IMR-90 (cell line): ENCODE data around the gene SWAP70. TPM values are rescaled to one million over a fixed set of nuclear protein-coding genes. Genes with fewer than 3 reads are reported as not detected.

Experiments
- ATAC-seq: fragments of 200-7000 bp; cut with Tn5 transposase; 2 replicates; pipeline ENCODE4 v1.9.1; 2020; ENCODE audit warnings: low read depth, mild to moderate bottlenecking, moderate library complexity
- BruUV-seq: library from RNA; stranded (reverse); fragments of 400-500 nt; replicated peaks from 2 replicates; lab custom pipeline; 2021; lab: Mats Ljungman, UMichigan
- CTCF ChIA-PET: fragments of 300-600 bp; formaldehyde crosslinking; extraction: SDS; loops from one replicate; lab custom pipeline; 2021; ENCODE audit warnings: antibody characterized with exemption; lab: Yijun Ruan, JAX
- POLR2A ChIA-PET: fragments of 300-600 bp; sonication (Branson Sonifier 250); formaldehyde crosslinking; loops from one replicate; lab custom pipeline; 2022; ENCODE audit warnings: antibody characterized with exemption; ENCODE audit not compliant: unreplicated experiment; lab: Charles Lee
- DNase-seq: peaks from one replicate; pipeline ENCODE4 v3.0.0; 2013
- H2AFZ ChIP-seq: replicated peaks from 2 replicates; pipeline ENCODE3; 2013; ENCODE audit warnings: low read length, mild to moderate bottlenecking; ENCODE audit not compliant: poor library complexity
- H2AK5ac ChIP-seq: 2 replicates; pipeline ENCODE4 v1.6.1; 2013; ENCODE audit warnings: low read depth, low read length, inconsistent platforms
- H2AK9ac ChIP-seq: replicated peaks from 2 replicates; pipeline ENCODE3; 2013; ENCODE audit warnings: mild to moderate bottlenecking, low read depth, low read length, moderate library complexity; ENCODE audit not compliant: poor library complexity
- H2BK120ac ChIP-seq: 2 replicates; pipeline ENCODE4 v1.6.1; 2013; ENCODE audit warnings: low read depth, low read length, inconsistent platforms
- H2BK15ac ChIP-seq: 3 replicates; pipeline ENCODE4 v1.6.1; 2013; ENCODE audit warnings: low read depth, low read length, inconsistent platforms
- H2BK20ac ChIP-seq: 2 replicates; pipeline ENCODE4 v1.6.1; 2013; ENCODE audit warnings: low read depth, mild to moderate bottlenecking, inconsistent platforms, low read length, moderate library complexity
- H2BK5ac ChIP-seq: 2 replicates; pipeline ENCODE4 v1.6.1; 2013; ENCODE audit warnings: mild to moderate bottlenecking, low read depth, low read length, inconsistent platforms; ENCODE audit not compliant: poor library complexity, severe bottlenecking
- H3K14ac ChIP-seq: replicated peaks from 2 replicates; pipeline ENCODE4 v1.6.1; 2013; ENCODE audit warnings: low read depth, low read length, inconsistent platforms
- H3K18ac ChIP-seq: 2 replicates; pipeline ENCODE4 v1.6.1; 2013; ENCODE audit warnings: low read depth, low read length, control low read depth
- H3K23ac ChIP-seq: 2 replicates; pipeline ENCODE4 v1.6.1; 2013; ENCODE audit warnings: low read depth, low read length, inconsistent platforms
- H3K27ac ChIP-seq: 2 replicates; pipeline ENCODE4 v1.5.1; 2013; ENCODE audit warnings: mild to moderate bottlenecking, control low read depth, low read length; ENCODE audit not compliant: insufficient read depth
- H3K27me3 ChIP-seq: 2 replicates; pipeline ENCODE4 v1.6.1; 2013; ENCODE audit warnings: low read length; ENCODE audit not compliant: control insufficient read depth, insufficient read depth
- H3K36me3 ChIP-seq: 2 replicates; pipeline ENCODE4 v1.6.1; 2013; ENCODE audit warnings: low read length, mixed read lengths; ENCODE audit not compliant: control insufficient read depth, insufficient read depth
- H3K4ac ChIP-seq: 2 replicates; pipeline ENCODE4 v1.6.1; 2013; ENCODE audit warnings: low read depth, low read length, inconsistent platforms
- H3K4me1 ChIP-seq: 2 replicates; pipeline ENCODE4 v1.6.1; 2013; ENCODE audit warnings: low read length, mixed read lengths; ENCODE audit not compliant: control insufficient read depth, insufficient read depth
- H3K4me2 ChIP-seq: 2 replicates; pipeline ENCODE4 v1.6.1; 2013; ENCODE audit warnings: low read depth, mild to moderate bottlenecking, control low read depth, low read length, moderate library complexity
- H3K4me3 ChIP-seq: 2 replicates; pipeline ENCODE4 v1.5.1; 2013; ENCODE audit warnings: low read depth, mild to moderate bottlenecking, control low read depth, low read length, moderate library complexity; ENCODE audit not compliant: insufficient read depth
- H3K56ac ChIP-seq: 2 replicates; pipeline ENCODE4 v1.6.1; 2013; ENCODE audit warnings: low read length, inconsistent platforms; ENCODE audit not compliant: insufficient read depth; ENCODE audit errors: extremely low read depth
- H3K79me1 ChIP-seq, 2 experiments: 2 replicates each; pipeline ENCODE4 v1.6.1; 2013; ENCODE audit warnings: low read length in 2 of 2, inconsistent platforms in 1 of 2, low read depth in 1 of 2
- H3K9ac ChIP-seq: 2 replicates; pipeline ENCODE4 v1.6.1; 2013; ENCODE audit warnings: low read depth, low read length, control low read depth
- H3K9me1 ChIP-seq: 2 replicates; pipeline ENCODE4 v1.6.1; 2013; ENCODE audit warnings: low read length, inconsistent platforms; ENCODE audit not compliant: insufficient read depth
- H3K9me3 ChIP-seq: 2 replicates; pipeline ENCODE4 v1.6.1; 2013; ENCODE audit warnings: low read length; ENCODE audit not compliant: control insufficient read depth, insufficient read depth
- H4K20me1 ChIP-seq: 2 replicates; pipeline ENCODE4 v1.6.1; 2013; ENCODE audit warnings: low read length, inconsistent platforms; ENCODE audit not compliant: insufficient read depth
- H4K5ac ChIP-seq: 2 replicates; pipeline ENCODE4 v1.6.1; 2013; ENCODE audit warnings: mild to moderate bottlenecking, low read depth, low read length, control low read depth
- H4K8ac ChIP-seq, 2 experiments: 2 replicates each; pipeline ENCODE4 v1.6.1; 2013; ENCODE audit warnings: low read depth in 2 of 2, low read length in 2 of 2, control low read depth in 1 of 2, inconsistent platforms in 1 of 2
- H4K91ac ChIP-seq: 2 replicates; pipeline ENCODE4 v1.6.1; 2013; ENCODE audit warnings: low read depth, low read length, inconsistent platforms; ENCODE audit not compliant: insufficient read depth
- BHLHE40 ChIP-seq: fragments of 150-350 bp; IDR thresholded peaks from 2 replicates; pipeline ENCODE4 v1.6.1; 2016; ENCODE audit warnings: mild to moderate bottlenecking, low read depth, low read length
- CEBPB ChIP-seq: IDR thresholded peaks from 2 replicates; pipeline ENCODE4 v1.6.1; 2012; ENCODE audit warnings: low read depth, low read length, improper control_type of control experiment
- CHD1 ChIP-seq: IDR thresholded peaks from 2 replicates; pipeline ENCODE4 v1.6.1; 2012; ENCODE audit warnings: low read depth, low read length, improper control_type of control experiment
- CTCF ChIP-seq: conservative IDR thresholded peaks from 2 replicates; pipeline ENCODE4 v1.5.1; 2012; ENCODE audit warnings: mild to moderate bottlenecking, low read depth, low read length, improper control_type of control experiment
- FOS ChIP-seq: fragments of 150-350 bp; IDR thresholded peaks from 2 replicates; pipeline ENCODE4 v1.6.1; 2016; ENCODE audit warnings: low read depth, low read length
- MAFK ChIP-seq: IDR thresholded peaks from 2 replicates; pipeline ENCODE4 v1.6.1; 2012; ENCODE audit warnings: low read depth, low read length, improper control_type of control experiment
- MAZ ChIP-seq: IDR thresholded peaks from 2 replicates; pipeline ENCODE4 v1.6.1; 2012; ENCODE audit warnings: low read depth, mild to moderate bottlenecking, low read length, improper control_type of control experiment, moderate library complexity, borderline replicate concordance
- MXI1 ChIP-seq: IDR thresholded peaks from 2 replicates; pipeline ENCODE4 v1.6.1; 2012; ENCODE audit warnings: low read depth, mild to moderate bottlenecking, low read length, moderate library complexity, borderline replicate concordance
- NFE2L2 ChIP-seq: fragments of 150-350 bp; IDR thresholded peaks from 2 replicates; pipeline ENCODE4 v1.6.1; 2016; ENCODE audit warnings: low read depth, mild to moderate bottlenecking, low read length
- POLR2A ChIP-seq: IDR thresholded peaks from 2 replicates; pipeline ENCODE4 v1.6.1; 2012; ENCODE audit warnings: mild to moderate bottlenecking, low read depth, low read length
- RAD21 ChIP-seq: IDR thresholded peaks from 2 replicates; pipeline ENCODE4 v1.6.1; 2012; ENCODE audit warnings: low read length, improper control_type of control experiment
- RCOR1 ChIP-seq: IDR thresholded peaks from 2 replicates; pipeline ENCODE4 v1.6.1; 2012; ENCODE audit warnings: mild to moderate bottlenecking, low read length, improper control_type of control experiment; ENCODE audit not compliant: insufficient replicate concordance
- SMC3 ChIP-seq: fragments of 150-350 bp; IDR thresholded peaks from 2 replicates; pipeline ENCODE4 v1.6.1; 2016; ENCODE audit warnings: low read depth, mild to moderate bottlenecking, antibody characterized with exemption, low read length, moderate library complexity
- USF2 ChIP-seq: fragments of 150-350 bp; IDR thresholded peaks from 2 replicates; pipeline ENCODE4 v1.6.1; 2017; ENCODE audit warnings: mild to moderate bottlenecking, antibody characterized with exemption, low read length, low read depth
- dilution Hi-C: fragments of 300-500 bp; cut with HindIII; formaldehyde crosslinking; loops from one replicate; pipeline ENCODE4 v1.14.3; 2018; ENCODE audit warnings: low sequenced_read_pairs; ENCODE audit not compliant: unreplicated experiment
- in situ Hi-C: fragments of 300-500 bp; cut with MboI; formaldehyde crosslinking; loops from 3 replicates; pipeline ENCODE4 v1.14.3; 2019; ENCODE audit warnings: low sequenced_read_pairs, inconsistent platforms, mixed read lengths
- intact Hi-C: fragments of 100-400 bp; cut with micrococcal nuclease; formaldehyde crosslinking; loops from 2 replicates; pipeline ENCODE4 v1.10.0; 2022
- polyA plus RNA-seq, 3 experiments: library from polyadenylated mRNA; depleted of rRNA; stranded (reverse); fragments of >200 nt; gene quantifications; 2 replicates each; pipeline ENCODE4 v1.2.3, GENCODE V29; 2012; ENCODE audit warnings: low replicate concordance in 1 of 3
- total RNA-seq: library from RNA; depleted of rRNA; stranded (reverse); fragments of >200 nt; gene quantifications from 2 replicates; pipeline ENCODE4 v1.2.3, GENCODE V29; 2012

SWAP70 gene
- total and polyA plus RNA-seq, 2 of the 4 experiments (the other 2 are of a cell fraction), result 15.5 to 19.9 TPM

GRCh38 chr11:9796266-9796665 lies 132.4 kb downstream of the SWAP70 start:
- ChIA-PET POLR2A (no interaction called here), CTCF (no interaction called here)
- Histone ChIP-seq H2BK5ac (no peak overlapping the region), H3K79me1 (peaks cover 0 to 26% of the 10 kb centered on the region in 2 experiments; a peak in 3 of 4 replicates), H3K9me3 (no peaks in the 10 kb centered on the region), H3K27ac (peak overlapping the region; percentile 35; the same call in 1 of the 2 replicates), H2AK5ac (no peak overlapping the region), H3K18ac (peak overlapping the region; percentile 76), H2AK9ac (no peak overlapping the region), H2BK20ac (peak overlapping the region; percentile 16), H3K27me3 (no peaks in the 10 kb centered on the region), H3K36me3 (peaks cover 14% of the 10 kb centered on the region), H4K20me1 (no peaks in the 10 kb centered on the region), H3K14ac (0 out of 2 replicates have a peak overlapping the region, but pooled peaks have one; percentile 64), H3K4ac (peak overlapping the region; percentile 69; the same call in 1 of the 2 replicates), H3K9me1 (peaks cover 7% of the 10 kb centered on the region), H4K5ac (peak overlapping the region; percentile 95; the same call in 1 of the 2 replicates), H2BK120ac (no peak overlapping the region), H4K8ac (peak overlapping the region in 1 of 2 experiments; percentile 24; a peak in 1 of 4 replicates), H4K91ac (peak overlapping the region; percentile 84; the same call in 1 of the 2 replicates), H3K23ac (no peak overlapping the region), H3K56ac (no peak overlapping the region), H3K4me3 (no peak overlapping the region), H3K9ac (no peak overlapping the region), H3K4me1 (peaks cover 9% of the 10 kb centered on the region), H3K4me2 (no peak overlapping the region), H2BK15ac (peak overlapping the region; percentile 99; the same call in 1 of the 3 replicates), H2AFZ (no peak overlapping the region)
- in situ Hi-C loops, result no loop called here
- intact Hi-C loops, result no loop called here
- DNase-seq (no peak), ATAC-seq (no peak)
- dilution Hi-C loops, result no loop called here
- no TSS peak for BruUV-seq
- TF ChIP-seq MAFK, result no peak
- TF ChIP-seq CEBPB, result no peak
- TF ChIP-seq POLR2A, result no peak
- TF ChIP-seq MAZ, result no peak
- no peak for TF ChIP-seq NFE2L2
- TF ChIP-seq RAD21, result no peak
- TF ChIP-seq CHD1, result no peak
- no peak for TF ChIP-seq FOS
- no peak for TF ChIP-seq USF2
- TF ChIP-seq BHLHE40, result no peak
- no peak for TF ChIP-seq RCOR1
- TF ChIP-seq SMC3, result no peak
- TF ChIP-seq CTCF, result no peak
- no peak for TF ChIP-seq MXI1
